Heart left ventricle (tissue), 16 donors: ENCODE results near the gene C2orf68. TPM values are rescaled to one million over a fixed set of nuclear protein-coding genes. Genes with fewer than 3 reads are reported as not detected.

Experiments
- ATAC-seq, 4 donors: fragments of 200-7000 bp; cut with Tn5 transposase; one replicate each; pipeline ENCODE4 v1.9.1; 2020 to 2022; ENCODE audit warnings: moderate library complexity in 4 of 4, mild to moderate bottlenecking in 3 of 4, moderate number of reproducible peaks in 1 of 4
- DNase-seq, 5 donors: peaks; one replicate each; pipeline ENCODE4 v3.0.0-alpha.2; 2020
- H3K27ac ChIP-seq, 12 donors: fragments of 200-600 bp; sonication (generic) in 4 of 12; one replicate each; pipeline versions ENCODE4 v1.5.0 to v1.8.0; 2016 to 2022; ENCODE audit warnings: mild to moderate bottlenecking in 2 of 12
- H3K27me3 ChIP-seq, 9 donors: fragments of 200-600 bp; sonication (generic) in 2 of 9; one replicate each; pipeline versions ENCODE4 v1.5.1 to v1.8.0; 2016 to 2022; ENCODE audit warnings: mild to moderate bottlenecking in 3 of 9
- H3K36me3 ChIP-seq, 9 donors: fragments of 200-600 bp; sonication (generic) in 2 of 9; one replicate each; pipeline versions ENCODE4 v1.5.0 to v1.8.0; 2018 to 2022; ENCODE audit warnings: mild to moderate bottlenecking in 2 of 9
- H3K4me1 ChIP-seq, 12 donors: fragments of 200-600 bp; sonication (generic) in 4 of 12; one replicate each; pipeline versions ENCODE4 v1.5.0 to v1.8.0; 2016 to 2022; ENCODE audit warnings: mild to moderate bottlenecking in 3 of 12
- H3K4me3 ChIP-seq, 12 donors: fragments of 200-600 bp; sonication (generic) in 4 of 12; one replicate each; pipeline versions ENCODE4 v1.5.0 to v1.8.0; 2017 to 2022; ENCODE audit warnings: mild to moderate bottlenecking in 9 of 12, moderate library complexity in 4 of 12
- H3K9me3 ChIP-seq, 12 donors: fragments of 200-600 bp; sonication (generic) in 4 of 12; one replicate each; pipeline versions ENCODE4 v1.5.0 to v1.8.0; 2016 to 2022; ENCODE audit warnings: mild to moderate bottlenecking in 1 of 12
- CTCF ChIP-seq, 12 donors: fragments of 200-600 bp; sonication (generic) in 4 of 12; IDR thresholded peaks; one replicate each; pipeline versions ENCODE4 v1.5.0 to v1.8.0; 2018 to 2022; ENCODE audit warnings: antibody characterized with exemption in 12 of 12, mild to moderate bottlenecking in 5 of 12
- POLR2A ChIP-seq, 2 donors: fragments of 450-650 bp; IDR thresholded peaks; one replicate each; pipeline ENCODE4 v1.6.1; 2017; ENCODE audit warnings: antibody characterized with exemption in 2 of 2, mild to moderate bottlenecking in 2 of 2, moderate library complexity in 2 of 2
- whole genome bisulfite sequencing, 4 donors: extraction: QIAGEN DNeasy Blood & Tissue Kit in 2 of 4; methylation state at CpG; one replicate each; pipeline versions ENCODE4 v1.1.5 to v1.1.7; 2013 to 2018; 5-methylcytosine and 5-hydroxymethylcytosine counted together
- intact Hi-C, 10 donors: fragments of 100-400 bp; cut with DNase I; formaldehyde crosslinking; loops; one replicate each; pipeline versions ENCODE4 v1.11.1 to v1.14.2; 2022
- polyA plus RNA-seq, 2 donors: library from polyadenylated mRNA; stranded (reverse); fragments of 200-250 nt; gene quantifications; one replicate each; pipeline ENCODE4 v1.2.3, GENCODE V29; 2013
- total RNA-seq, 9 donors: library from RNA; depleted of rRNA in 2 of 9; stranded (reverse); fragments of >200 nt in 2 of 9; fragmentation: NEBNext Ultra II Directional in 3 of 9; extraction: Animal tissue kit (Norgen Biotek cat#: 25700) in 3 of 9; gene quantifications; one replicate each; pipeline versions ENCODE4 v1.1.0 to v1.2.4, GENCODE V29; 2016 to 2023
- donor health status: ischemic (EF 13 %, LVEDD 7.1; RV severe dilation, severe dysfunction).
- donor health status: healthy with polysubstance abuse.
- donor health status: DM: no; HTN: yes; CAD: no.
- donor health status: DM: no; HTN: no; CAD: no.
- donor health status: ischemic (EF 25% LVEDD 6.9; RV normal size, moderate dysfunction).
- donor health status: ischemic (EF 25% LVEDD 5.7; RV mildly dilated, moderate dysfunction).
- donor health status: healthy.
- donor health status: DM: yes; HTN: yes; CAD: no.
- donor health status: ischemic (EF 35%, LVEDD 5.7; RV mildly dilated, moderate dysfunction).
- donor health status: nonischemic (EF 11% LVEDD 7.7; RV severe dilation, severe dysfunction).
- donor health status: DM: yes; HTN: yes; CAD: no.
- donor health status: PGD.
- donor health status: ischemic (EF 29% LVEDD 5.4; RV normal size, mild dysfunction).
- donor health status: nonischemic (EF 23%, LVEDD 6.1; RV moderate dilation, normal function).

C2orf68 gene
- total and polyA plus RNA-seq, 11 donors, result 12.0 to 38.2 (median 29.1) TPM

GRCh38 chr2:85646166-85646565 is 34.3 kb upstream of the C2orf68 start:
- Histone ChIP-seq H3K4me3 (no peak overlapping the region), H3K27ac (no peak overlapping the region), H3K27me3 (no peaks in the 10 kb centered on the region), H3K9me3 (no peaks in the 10 kb centered on the region), H3K4me1 (peaks cover 0 to 16% (median 11%) of the 10 kb centered on the region in 12 donors), H3K36me3 (peaks cover 0 to 100% (median 100%) of the 10 kb centered on the region in 9 donors)
- ATAC-seq (no peak), DNase-seq (no peak)
- TF ChIP-seq CTCF (IDR thresholded peaks at IDR 0.05) (no peak), POLR2A (IDR thresholded peaks at IDR 0.05) (no peak)
- intact Hi-C loops, result loop anchor here in 4 of 10 donors (5.0 to 10.0 kb wide), 2 partner anchors 59 to 61 kb away; no protein-coding TSS in a partner anchor
- 90 to 96% (median 95%) methylated on average over 2 of the region's 2 CpGs for WGBS, 4 donors

DNA sequence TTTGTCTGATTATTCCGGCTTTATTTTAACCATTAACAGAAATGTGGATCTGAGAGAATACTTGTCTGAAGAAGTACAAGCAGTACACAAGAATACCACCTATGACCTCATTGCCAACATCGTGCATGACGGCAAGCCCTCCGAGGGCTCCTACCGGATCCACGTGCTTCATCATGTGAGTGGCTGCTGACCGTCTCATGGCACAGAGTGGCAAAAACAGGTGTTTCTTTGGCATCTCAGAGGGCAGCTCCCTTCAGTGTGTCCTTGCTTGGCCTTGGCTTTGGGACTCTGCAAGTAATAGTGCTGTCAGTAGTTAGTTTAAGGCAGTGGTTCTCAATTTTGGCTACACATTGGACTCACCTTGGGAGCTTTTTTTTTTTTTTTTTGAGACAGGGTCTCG is 33.0 kb upstream of the C2orf68 start:
- Histone ChIP-seq H3K4me3 (no peak overlapping the region), H3K4me1 (peaks cover 0 to 16% (median 11%) of the 10 kb centered on the region in 12 donors), H3K27me3 (no peaks in the 10 kb centered on the region), H3K9me3 (no peaks in the 10 kb centered on the region), H3K36me3 (peaks cover 0 to 100% (median 100%) of the 10 kb centered on the region in 9 donors), H3K27ac (no peak overlapping the region)
- TF ChIP-seq POLR2A (IDR thresholded peaks at IDR 0.05) (no peak), CTCF (IDR thresholded peaks at IDR 0.05) (no peak)
- intact Hi-C loops, result loop anchor here in 6 of 10 donors (5.0 to 10.0 kb wide), 4 partner anchors 60 to 172 kb away; no protein-coding TSS in a partner anchor
- whole genome bisulfite sequencing, 4 donors, result 90 to 97% (median 95%) methylated on average over 8 of the region's 8 CpGs
- DNase-seq (no peak), ATAC-seq (no peak)

- Histone ChIP-seq H3K36me3 (peaks cover 0 to 100% (median 100%) of the 10 kb centered on the region in 9 donors), H3K27me3 (no peaks in the 10 kb centered on the region), H3K27ac (no peak overlapping the region), H3K4me1 (peaks cover 0 to 2% (median 0%) of the 10 kb centered on the region in 12 donors), H3K9me3 (no peaks in the 10 kb centered on the region), H3K4me3 (no peak overlapping the region)
- intact Hi-C loops, result loop anchor here in 3 of 10 donors (5.0 to 10.0 kb wide), 3 partner anchors 62 to 175 kb away; no protein-coding TSS in a partner anchor
- DNase-seq (no peak), ATAC-seq (no peak)
- no peak for TF ChIP-seq POLR2A (IDR thresholded peaks at IDR 0.05)
- TF ChIP-seq CTCF (IDR thresholded peaks at IDR 0.05), result no peak
- WGBS, 4 donors, result 80 to 97% (median 92%) methylated on average over 3 of the region's 3 CpGs
Measured at GRCh38 chr2:85642725-85643124, 30.9 kb upstream of the C2orf68 start.

DNA sequence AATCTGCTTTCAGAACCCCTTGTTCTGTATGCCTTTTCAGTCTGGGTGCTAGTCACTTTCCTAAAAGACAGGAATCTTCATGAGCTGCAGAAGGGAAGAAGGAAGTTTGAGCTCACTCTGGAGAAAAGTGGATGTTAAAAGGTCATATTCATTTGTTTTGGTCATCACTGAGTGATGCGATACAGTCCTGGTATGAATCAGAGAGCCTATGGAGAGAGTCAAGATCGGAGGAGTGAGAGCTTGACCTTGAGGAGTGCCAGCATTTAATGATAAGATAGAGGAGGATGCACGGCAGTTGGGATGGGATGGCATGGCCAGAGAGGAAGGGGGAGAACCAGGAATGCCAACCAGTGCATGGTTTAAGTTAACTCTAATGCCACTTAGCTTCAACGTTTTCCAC is 23.8 kb upstream of the C2orf68 start:
- no peaks in the 10 kb centered on the region for H3K27me3 ChIP-seq
- ATAC-seq, result peak in 2 of 4 donors; percentile 59 to 69
- no peak for DNase-seq
- H3K27ac ChIP-seq, result peak overlapping the region in 1 of 12 donors; percentile 3
- peaks cover 5 to 98% (median 95%) of the 10 kb centered on the region in 9 donors for H3K36me3 ChIP-seq
- H3K4me3 ChIP-seq, result no peak overlapping the region
- H3K4me1 ChIP-seq, result peaks cover 0 to 8% (median 0%) of the 10 kb centered on the region in 12 donors
- intact Hi-C loops, result loop anchor here in 9 of 10 donors (2.0 to 10.0 kb wide), 7 partner anchors 71 to 449 kb away; no protein-coding TSS in a partner anchor
- H3K9me3 ChIP-seq, result no peaks in the 10 kb centered on the region
- 36 to 43% (median 40%) methylated on average over 4 of the region's 4 CpGs for WGBS, 4 donors
- no peak for TF ChIP-seq POLR2A (IDR thresholded peaks at IDR 0.05)
- no peak for TF ChIP-seq CTCF (IDR thresholded peaks at IDR 0.05)
